HG03354 (cell line): Measurements from ENCODE around the gene TENM3.

Source experiments
- ATAC-seq: cut with Tn5 transposase; IDR thresholded peaks from one replicate; pipeline ENCODE4 v1.9.1; 2021; ENCODE audit warnings: mild to moderate bottlenecking; ENCODE audit not compliant: unreplicated experiment, poor library complexity, severe bottlenecking

The TENM3 gene

DNA sequence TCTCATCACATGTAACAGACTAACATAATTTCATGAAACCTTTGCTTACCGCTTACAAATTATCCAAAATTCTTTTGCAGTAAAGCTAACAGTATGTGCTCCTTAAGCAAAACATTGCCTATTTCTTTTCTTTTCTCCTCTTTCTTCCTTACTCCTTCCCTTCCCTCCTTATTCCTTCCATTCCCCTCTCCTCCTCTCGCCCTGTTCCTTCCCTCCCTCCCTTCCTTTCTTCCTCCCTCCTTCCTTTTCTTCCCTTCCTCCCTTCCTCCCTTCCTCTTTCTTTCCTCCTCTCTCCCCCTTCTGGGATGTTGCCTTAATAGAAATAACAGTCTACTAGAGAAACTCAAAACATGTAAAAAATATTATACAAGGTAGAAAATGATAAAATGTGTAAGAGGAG, 246.4 kb downstream of the TENM3 start:
- no peak for ATAC-seq

DNA sequence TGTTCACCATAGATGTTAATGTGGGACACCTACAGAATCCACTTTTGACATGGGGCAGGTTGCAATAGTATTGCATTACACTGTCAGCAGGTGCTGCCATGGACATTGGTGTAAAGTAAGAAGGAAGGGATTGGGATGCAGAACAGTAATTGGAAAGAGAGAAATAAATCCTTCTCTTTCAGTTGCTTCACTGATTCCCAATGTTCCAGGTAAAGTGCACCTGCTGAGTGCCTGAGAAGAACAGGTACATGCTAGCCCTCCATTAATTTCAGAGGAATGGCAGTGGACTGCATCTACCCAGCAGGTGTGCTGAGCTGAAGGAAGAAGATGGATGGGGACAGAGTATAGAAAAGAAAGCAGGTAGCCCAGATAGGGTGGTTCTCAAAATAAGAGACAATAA, 248.5 kb downstream of the TENM3 start:
- peak; percentile 20 for ATAC-seq

DNA sequence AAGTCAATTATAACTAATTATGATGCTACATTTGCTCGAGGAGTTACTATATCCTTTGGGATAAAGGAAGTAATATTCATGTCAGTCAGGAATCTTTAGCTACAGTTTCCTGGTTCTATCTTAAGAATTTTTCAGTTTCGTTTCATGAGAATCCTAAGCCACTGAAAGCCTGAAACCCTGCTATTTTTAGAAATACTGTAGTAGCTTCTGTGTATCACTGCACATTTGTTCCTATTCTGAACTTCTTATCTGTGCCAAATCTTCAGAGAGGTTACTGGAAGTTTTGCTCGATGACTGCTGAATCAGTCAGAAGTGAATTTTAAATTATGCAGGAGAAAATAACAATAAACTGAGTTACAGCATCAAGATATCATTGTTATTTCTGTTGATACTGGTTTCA, 249.2 kb downstream of the TENM3 start:
- peak; percentile 60 for ATAC-seq

DNA sequence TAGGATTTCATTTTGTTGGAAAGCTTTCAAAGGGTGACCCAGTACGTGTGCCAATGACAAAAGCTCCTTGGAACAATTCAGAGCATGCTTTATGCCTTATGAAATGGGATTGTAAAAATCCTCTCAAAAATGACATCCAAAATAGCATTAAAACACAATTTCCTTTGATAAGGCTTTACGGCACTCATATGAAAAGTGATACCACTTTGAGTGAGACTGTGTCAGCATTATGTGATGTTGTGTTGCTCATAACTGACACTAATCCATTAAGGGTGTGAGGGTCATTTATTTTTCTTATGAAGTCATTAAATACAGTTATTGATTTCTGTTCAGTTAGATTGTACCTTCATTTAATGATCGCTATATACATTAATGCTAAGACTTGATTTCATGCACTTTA, 250.2 kb downstream of the TENM3 start:
- ATAC-seq, result no peak

DNA sequence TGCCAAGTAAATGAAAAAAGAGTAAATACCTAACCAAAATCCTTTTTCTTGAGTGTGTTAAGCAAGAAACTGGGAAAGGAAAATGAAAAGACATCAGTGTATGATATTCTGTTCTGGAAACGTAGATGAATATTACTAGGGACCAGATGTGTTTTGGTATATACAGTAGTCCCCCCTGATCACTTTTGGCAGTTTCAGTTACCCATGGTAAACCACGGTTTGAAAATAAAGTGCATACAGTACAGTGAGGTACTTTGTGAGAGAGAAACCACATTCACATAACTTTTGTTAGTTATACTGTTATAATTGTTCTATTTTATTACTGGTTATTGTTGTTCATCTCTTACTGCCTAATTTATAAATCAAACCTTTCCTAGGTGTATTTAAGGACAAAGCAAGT, 250.9 kb downstream of the TENM3 start:
- ATAC-seq, result peak; percentile 61

DNA sequence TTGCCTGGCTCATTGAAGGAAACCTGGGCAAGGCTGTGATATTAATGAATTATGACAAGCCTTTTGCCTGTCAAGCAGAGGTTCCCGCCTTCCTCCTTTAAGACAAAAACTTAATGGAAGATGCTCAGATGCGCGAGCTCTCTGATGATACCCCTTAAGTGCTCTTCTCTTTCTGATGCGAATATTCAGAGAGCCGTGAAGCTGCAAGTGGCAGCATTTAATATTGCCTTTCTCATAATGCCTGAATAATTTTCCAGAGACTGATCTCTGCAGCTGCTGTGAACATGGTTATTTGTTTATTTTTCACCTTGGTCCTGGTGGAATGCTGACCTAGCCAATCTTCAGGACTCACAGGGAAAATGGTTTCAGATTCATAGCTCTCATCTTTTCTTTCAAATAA, 251.8 kb downstream of the TENM3 start:
- ATAC-seq, result no peak

DNA sequence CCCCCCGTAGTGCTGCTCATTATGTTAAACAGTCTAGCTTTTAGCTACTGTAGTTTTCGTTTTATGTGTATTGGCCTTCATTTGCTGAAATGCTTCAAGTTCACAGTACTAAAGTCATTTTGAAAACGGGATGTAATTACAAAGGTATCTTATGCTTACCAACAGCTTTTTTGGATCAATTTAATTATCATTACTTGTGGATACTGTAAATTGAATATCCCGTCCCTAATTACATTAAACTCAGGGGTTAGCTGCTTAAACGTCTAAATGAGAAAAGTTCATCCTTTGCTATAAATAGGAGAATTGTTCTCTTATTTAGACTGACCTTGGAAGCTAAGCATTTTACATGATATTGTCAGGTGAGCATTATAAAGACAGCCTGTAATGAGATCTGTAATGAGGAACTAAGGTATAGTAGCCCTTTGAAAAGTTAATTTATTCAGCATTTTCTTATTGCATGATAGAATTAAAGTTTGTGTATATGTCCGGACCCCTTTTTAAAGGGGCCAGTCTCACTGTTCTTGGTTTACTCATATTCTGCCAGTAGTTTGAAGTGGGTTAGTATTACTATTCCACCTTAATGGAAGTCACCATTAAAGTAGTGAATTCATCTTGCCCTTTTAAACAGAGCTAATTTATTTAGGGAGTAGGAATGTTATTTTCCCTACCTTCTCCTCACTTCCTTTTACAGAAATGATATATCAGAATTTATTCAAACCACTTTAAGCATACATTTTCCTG, 252.6 kb downstream of the TENM3 start:
- ATAC-seq, result no peak

DNA sequence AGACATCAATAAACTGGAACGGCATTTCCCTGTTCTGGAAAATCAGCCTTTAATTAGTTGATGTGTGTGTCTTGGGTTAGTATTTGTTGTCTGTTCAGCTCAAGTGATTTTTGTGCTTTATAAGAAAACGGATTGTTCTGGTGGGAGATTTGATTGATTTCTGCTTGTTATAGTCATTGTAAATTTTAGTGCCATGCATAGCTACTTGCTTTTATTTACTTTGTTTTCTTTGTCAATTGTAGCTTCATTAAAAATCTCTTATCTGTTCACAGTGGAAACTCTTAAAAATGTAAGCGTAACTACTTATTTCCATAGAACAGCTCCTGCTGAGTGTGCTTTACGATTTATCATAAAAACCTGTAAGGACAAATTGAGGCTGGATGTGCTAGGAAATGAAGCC, 253.2 kb downstream of the TENM3 start:
- no peak for ATAC-seq

DNA sequence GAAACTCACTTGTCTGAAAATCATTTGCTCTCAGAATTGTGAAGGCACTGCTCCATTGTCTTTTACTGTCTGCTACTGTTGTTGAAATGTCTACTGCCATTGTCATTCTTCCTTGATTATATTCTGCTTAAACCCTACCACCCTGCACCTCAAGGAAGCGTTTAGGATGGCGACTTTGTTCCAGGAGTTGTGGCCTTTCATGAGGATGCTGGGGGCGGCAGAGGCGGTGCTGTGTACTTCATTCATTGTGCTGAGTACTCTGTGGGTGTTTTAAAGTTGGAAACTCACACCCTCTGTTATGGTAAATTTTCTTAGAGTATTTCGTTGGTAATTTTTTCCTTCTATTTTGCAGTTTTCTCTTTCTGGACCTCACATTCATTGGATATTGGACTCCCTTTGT, 258.9 kb downstream of the TENM3 start:
- no peak for ATAC-seq

DNA sequence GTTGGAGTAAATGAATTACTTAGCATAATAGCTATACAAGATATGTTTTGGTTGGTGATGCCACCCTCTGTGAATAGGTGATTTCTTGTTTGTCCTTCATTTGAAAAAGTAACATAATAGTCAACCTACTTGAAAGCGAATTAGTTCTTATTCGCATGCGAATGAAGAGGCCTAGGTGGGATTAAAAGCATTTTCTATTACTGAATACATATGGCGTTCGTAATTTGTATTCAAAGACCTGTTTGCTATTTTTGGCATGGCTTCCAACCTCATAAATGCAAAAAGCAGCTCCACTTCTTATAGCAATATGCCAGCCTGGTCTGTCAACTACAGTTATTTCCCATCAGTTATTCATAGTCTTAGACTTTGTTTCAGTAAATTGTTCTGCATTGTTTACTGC, 261.3 kb downstream of the TENM3 start:
- no peak for ATAC-seq

DNA sequence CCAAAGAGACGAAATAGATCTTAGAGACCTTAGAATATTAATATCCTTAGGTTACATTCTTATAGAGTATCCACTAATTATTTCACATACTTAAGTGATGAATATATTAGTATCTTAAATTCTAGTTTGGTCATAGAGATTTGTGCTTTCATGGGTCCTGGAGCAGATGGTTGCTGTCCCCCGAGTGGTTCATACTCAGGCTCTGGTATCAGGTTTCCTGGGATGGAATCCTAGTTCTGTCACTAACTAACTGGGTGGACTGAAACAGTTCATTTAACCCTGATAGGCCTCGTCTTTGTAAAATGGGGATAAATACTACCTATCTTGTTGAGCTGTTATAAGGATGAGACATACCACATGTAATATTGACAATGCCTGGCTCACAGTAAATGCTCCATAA, 264.6 kb downstream of the TENM3 start:
- no peak for ATAC-seq

DNA sequence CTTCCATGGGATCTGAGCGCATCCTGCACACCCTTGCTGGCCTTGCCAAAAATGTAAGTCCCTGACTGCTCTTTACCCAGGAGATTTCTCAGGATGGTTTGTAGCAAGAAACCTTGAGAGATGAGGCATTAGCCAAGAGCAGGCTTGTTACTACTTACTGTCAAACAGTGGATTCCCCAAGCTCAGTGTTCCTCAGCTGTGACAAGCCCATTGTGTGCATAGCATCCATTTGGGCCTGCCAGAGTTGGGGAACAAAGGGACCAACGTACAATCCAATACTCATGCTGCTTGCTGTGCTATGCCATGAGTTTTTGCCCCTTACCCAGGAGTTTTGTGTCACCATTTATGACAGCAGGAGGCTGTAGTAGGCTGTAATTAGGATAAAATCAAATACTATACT, 267.6 kb downstream of the TENM3 start:
- no peak for ATAC-seq

DNA sequence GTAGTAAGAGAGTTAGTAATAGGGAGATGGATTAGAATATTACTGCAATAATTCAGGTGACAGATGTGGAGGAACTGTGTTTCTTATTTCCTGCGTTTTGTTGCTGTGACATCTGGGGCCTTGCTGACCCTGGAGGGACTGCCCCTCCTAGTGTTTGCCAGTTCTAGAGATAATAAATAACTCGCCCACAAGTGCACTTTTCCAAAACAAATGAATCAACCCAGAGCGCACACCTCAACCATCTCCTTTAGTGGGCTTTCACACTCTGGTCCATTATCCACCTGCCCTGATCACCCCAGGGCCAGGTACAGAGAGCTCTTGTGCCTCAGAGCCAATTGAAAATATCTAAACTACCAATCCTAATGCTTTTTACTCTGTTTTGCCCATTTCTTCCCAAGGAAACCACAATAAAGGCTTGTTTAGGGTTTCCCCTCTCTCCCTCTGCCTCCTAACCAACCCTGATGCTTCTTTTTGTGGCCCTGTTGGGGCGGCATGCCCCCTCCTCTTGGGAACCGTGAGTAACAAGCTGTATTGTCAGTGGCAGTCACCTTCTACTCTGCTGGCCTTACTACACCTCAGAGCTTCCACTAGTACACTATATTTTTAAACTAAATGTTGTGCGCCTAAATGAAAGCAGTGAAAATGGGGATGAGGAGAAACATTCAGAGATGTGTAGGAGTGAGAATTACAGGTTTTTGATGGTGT, 270.5 kb downstream of the TENM3 start:
- ATAC-seq, result peak; percentile 90

DNA sequence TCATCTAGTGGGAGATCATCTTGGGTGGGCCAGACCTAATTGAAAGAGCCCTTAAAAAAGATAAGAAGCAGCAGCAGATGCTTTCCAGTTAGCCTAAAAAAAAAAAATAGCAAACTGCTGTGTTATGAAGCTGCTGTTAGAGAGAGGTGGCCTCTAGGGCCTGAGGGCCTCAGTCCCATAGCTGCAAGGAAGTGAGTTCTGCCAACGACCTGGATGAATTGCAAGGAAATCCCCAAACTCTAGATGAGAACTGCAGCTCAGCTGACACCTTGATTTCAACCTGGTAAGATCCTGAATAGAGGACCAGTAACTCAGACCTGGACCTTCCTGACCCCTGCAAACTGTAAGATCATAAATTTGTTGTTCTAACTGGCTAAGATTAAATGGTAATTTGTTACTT, 275.2 kb downstream of the TENM3 start:
- no peak for ATAC-seq

DNA sequence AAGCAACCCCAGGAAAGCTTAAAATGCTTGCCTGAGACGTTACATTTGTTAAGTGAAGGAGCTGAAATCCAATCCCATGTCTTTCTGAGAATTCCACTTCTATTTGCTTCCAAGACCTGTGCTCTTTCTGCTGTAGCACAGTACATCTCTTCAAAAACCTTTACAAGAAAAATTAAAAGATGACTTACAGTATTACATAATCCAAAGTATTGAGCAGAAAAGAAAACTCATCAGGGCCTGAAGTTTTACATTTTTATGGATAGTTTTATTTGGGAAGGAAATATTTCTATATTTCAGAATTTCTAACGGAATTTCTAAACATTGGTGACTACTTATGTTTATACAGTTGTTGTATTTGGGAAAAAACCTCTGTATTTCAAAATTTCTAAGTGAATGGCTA, 276.3 kb downstream of the TENM3 start:
- ATAC-seq, result no peak

DNA sequence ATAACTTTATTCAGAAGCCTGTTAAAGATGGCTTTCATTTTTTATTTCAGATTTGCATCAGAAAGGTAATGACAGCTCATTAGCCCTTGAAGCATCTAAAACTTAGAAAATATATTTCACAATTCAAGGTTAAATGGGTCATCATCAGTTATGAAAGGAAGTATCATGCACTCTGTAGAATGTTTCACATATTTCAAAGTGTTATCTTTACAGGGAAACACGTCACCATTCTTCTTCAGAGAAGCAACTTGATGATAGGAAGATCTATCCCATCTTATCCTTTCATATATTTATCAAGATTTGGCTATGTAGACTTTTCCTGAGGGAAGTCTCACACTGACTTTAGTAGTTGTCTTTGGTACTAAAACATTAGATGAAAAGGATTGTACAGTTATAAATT, 277.8 kb downstream of the TENM3 start:
- ATAC-seq, result no peak

DNA sequence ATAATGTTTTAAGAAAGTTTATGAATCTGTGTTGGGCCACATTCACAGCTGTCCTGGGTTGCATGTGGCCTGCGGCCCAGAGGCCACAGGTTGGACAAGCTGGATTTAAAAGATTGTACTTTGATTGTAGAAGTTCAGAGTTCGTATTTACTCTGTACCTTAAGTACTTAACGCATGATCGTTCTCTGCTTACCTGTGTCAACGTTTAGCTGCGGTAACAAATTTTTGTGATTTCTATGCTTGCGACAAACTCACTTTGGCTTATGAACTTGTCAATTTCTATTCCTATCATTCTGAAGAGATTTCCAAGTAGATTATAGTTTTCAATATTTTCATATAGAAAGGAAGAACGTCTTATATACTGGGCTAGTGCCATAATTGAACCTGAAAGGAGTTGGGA, 285.6 kb downstream of the TENM3 start:
- ATAC-seq, result no peak

DNA sequence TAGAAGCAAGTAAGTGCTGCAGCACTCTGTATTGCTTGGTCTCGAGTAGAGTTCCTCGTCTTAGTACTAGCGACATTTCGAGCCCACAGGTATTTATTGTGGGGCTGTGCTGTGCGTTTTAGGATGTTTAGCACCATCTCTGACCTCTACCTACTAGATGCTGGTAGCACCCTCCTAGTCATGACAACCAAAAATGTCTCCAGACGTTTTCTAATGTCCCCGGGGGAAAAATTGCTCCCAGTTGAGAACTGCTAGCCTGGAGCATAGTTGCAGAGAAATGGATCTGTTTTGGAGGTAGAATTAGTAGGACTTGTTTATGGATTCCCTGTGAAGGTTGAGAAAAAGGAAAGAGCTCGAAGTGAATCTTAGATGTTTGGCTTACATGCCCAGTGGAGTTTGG, 287.2 kb downstream of the TENM3 start:
- no peak for ATAC-seq

DNA sequence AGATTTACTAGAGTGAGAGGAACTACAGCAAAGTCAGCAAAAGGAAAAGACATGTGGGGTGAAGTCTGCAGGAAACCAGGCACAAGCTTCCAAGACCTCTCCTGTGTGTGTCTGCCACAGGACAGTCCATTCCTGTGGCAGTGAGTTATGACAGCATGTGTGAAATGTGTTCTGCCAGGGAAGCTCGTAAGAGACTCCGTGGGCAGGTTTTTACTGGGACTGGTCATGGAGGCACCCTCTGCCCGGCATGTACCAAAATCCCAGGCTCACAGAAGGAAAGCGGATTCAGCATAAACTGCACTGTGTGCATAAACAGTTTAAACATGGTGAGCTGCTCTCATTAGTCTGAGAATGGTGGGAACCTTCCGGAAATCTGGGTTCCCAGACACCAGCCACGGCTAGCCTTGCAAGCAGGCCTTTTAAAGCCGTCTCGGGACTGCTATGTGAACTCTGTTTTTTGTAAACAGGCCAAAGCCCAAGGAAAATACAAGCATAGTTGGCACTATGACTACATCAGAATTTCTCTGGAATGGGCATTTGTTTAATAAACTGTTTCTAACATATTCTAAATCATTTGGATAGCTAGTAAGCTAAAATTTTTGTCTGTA, 288.5 kb downstream of the TENM3 start:
- no peak for ATAC-seq

DNA sequence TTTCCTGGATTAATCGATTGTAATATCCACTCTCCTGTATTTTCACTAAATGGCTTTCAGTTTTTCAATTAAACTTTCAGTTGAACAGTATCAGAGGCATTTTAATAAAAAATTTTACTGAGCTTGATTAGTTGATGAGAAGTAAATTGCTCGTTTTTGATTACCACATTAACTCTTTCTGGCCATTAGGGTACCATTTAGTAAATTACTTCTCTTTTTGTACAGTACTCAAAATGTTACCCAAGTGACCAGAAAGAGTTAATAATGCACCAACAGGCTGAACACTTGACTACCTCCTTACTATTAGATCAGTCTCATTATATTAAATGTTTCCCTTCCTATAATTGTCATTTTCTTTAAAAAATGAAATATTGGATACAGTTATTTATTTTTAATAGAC, 289.2 kb downstream of the TENM3 start:
- no peak for ATAC-seq

DNA sequence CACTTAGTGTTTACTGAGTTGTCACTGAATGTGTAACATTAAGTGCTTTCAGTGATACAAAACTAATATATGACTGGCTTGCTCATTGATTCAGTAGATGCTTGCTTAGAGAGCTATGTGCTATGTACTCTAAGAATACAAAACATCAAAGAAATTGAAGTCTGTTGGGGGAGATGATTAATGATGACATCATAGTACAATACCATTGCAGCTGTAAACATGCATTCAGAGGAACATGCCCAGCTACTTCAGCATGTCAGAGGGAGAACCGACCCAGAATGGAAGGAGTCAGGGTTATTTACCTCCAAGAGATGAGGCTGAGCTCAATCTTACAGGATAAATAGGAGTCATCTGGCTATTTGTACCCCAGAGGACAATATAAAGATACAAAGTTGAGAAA, 290.8 kb downstream of the TENM3 start:
- ATAC-seq, result no peak
